Activated T-cell treated with anti-CD3 and anti-CD28 coated beads, Interleukin-2, amount 50 U/mL, for 48 hours (primary cell): Measurements from ENCODE around the gene WDFY4.

Experiments used
- DNase-seq, 2 experiments: peaks; one replicate each; pipeline ENCODE4 v3.0.0-alpha.2; 2020

WDFY4 gene

DNA sequence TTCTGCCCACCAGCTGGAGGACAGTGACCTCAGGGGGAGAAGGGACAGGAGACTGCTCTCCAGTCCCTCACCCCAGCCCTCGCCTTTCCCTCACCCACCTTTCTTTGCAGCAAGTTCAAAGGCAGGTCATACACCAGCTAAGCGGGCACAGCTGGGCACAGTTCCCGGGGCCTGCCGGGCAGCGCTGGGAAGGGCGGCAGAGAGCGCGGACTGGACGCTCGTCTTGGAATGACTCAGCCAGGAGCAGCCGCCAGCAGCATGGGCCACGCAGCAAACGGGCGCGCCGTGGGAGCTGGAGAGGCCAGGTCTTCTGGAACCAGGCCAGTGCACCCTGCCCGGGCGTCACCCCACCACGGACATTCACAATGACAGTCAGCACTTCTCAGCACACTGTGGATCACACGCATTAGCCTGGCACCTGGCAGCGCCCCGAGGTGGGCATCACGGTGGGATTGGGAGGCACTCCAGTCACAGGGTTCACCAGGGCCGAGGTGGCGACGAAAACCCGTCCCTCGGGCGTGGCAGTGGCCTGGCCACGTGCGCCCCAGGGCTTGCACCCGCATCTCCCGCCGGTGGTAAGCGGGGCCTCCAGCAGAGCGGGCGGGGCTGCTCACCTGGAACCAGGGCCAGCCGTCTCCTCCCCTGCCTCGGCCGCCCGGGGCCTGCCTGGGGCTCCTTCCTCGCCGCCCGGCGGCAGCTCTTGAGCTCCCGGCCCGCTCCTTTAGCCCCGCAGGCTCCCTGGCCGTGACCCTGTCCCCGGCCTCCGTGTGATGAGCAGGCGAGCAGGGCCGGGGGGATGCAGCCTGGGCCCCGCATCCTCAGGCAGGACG lies 29.0 kb upstream of the WDFY4 start:
- no peak for DNase-seq

DNA sequence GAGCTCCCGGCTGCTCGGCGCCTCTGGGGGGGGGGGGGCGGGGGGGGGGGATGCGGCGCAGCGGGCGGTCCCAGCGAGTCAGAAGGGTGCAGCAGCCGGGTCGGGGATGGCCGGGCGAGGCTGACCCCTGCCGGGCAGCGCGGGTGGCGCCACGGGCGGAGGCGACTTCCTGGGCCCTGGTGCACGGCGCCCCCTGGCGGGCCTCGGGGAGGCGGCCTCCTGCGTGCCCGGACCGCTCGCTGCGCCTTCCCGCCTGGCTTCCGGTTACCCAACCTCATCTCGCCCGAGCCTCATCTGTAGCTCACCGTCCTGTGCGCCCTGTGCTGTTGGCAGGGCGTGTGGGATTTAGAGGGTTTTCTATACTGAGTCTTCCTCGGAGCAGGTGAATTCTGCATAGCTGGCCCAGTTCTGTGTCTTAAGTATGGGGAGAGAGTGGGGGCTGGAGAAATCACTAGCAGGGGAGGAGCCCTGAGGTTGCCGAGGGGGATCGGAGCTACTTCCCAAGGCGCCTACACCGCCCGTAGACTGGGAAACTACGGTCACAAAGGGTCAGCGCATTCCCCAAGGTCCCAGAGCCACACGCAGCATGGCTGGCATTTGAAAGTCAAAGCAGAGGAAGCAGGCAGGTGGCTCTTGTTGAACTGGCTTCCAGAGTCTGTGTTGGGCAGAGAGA lies 28.3 kb upstream of the WDFY4 start:
- peak; percentile 90 to 95 for DNase-seq

DNA sequence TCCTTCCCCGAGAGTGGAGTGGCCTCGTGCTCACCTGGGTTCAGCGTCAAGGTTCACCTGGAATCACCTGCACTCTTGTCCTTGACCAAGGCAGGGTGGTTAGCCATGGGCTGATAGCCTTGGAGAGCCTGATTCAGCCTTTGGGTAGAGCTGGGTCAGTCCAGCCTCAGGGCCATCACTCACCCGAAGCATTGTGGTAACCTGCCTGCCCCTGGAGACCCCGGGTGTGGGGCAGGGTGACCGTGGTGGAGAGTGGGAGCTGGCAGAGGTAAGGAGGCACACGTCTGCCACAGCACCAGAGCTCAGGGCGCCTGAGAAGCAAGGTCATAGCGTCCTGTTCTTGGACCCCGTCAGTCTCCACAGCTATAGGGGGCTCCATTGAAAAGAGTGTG lies 27.8 kb upstream of the WDFY4 start:
- no peak for DNase-seq

DNA sequence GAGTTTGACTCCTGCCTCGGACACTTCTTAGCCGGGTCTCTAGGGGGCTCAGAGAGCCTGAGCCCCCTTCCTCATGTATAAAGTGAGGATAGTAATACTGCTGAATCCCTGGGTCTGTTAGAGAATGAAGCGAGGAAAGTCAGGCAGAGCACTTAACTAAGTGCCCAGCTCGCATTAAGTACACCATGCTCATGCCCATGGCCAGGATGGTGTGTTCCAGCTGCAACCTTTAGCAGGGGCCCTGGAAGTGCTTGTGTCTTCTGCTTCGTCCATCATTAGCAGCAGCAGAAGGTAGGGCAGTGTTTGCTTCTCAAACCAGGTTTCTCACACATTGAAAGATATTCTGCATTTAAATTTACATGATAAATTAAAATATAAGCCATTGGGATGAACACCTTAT lies 27.3 kb upstream of the WDFY4 start:
- DNase-seq: no peak

DNA sequence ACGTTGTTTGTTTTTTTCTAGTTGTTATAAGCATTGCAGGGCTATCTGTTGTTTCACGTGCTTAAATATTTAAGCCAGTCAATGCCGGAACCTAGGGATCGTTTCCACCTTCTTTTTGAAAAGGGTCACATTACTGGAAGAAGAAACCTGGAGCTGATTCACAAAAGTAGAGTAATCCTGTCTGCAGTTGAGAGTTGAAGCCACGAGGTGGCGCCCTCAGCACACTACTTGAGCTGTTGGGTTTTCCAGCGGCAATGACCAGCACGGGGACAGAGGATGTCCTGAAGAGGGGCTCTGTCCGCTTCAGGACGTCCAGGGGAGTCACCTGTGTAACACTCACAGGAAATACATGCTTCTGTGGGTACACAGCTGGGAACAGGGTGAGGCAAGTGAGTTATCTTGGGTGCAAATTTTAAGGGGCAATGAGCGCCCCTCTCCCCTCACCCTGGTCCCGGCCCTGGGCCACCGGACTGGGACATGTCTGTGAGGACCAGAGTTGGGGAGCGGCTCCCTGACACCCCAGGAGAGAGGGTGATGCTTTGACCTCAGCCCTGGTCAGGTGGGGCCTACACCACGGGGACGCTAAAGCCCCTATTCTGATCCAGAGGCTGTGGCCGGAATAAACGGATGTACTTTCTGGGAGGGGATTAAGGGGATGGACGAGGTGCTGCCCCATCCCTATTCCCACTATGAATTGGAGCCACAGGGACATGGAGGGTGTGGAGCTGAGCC lies 26.3 kb upstream of the WDFY4 start:
- peak; percentile 78 to 80 for DNase-seq

DNA sequence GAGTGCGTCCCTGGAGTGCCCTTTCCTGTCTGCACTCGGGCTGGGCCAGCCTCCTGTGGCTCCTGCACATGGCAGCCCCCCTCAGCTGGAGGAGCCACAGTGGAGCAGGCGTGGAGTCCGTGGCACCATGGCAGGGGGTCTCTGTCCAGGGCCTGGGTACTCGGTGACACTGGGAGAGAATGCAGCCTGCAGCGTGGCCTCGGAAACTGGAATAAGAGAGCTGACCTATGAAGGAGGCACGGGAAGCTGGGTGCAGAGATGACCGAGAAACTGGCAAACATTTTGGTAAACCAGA lies 25.8 kb upstream of the WDFY4 start:
- DNase-seq: no peak

DNA sequence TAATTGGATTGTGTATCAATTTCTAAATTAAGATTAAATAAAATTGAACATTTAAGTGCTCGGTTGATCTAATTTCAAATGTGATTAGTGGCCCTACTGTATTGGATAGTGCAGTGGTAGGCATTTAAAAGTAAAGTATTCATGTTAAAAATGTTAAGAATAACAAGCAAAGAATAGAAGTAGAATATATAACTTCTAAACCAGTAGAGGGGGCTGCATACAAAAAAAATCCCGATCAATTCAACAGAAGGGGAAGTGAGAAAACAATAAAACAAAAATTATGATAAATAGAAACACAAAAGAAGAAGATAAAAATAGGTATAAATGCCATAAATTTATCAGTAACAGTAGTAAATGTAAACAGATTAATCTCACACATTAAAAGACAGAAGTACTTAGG lies 24.9 kb upstream of the WDFY4 start:
- DNase-seq: no peak

DNA sequence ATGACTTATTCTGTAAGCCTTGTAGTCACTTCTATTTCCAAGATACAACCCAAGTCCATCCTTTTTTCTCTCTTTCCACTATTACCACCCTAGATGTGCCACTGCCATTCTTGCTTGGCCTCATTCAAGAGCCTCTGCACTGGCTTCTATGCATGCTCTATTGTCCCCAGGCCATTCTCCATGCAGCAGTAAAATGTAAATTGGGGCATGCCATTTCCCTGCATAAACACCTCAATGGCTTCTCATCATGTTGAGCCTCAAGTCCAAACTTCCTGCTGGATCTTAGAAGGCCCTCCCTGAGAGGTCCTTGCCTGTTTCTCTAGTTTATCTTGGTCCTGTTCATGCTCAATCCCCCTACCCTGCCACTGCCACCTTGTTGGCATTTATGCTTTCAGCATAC lies 23.2 kb upstream of the WDFY4 start:
- DNase-seq: no peak

DNA sequence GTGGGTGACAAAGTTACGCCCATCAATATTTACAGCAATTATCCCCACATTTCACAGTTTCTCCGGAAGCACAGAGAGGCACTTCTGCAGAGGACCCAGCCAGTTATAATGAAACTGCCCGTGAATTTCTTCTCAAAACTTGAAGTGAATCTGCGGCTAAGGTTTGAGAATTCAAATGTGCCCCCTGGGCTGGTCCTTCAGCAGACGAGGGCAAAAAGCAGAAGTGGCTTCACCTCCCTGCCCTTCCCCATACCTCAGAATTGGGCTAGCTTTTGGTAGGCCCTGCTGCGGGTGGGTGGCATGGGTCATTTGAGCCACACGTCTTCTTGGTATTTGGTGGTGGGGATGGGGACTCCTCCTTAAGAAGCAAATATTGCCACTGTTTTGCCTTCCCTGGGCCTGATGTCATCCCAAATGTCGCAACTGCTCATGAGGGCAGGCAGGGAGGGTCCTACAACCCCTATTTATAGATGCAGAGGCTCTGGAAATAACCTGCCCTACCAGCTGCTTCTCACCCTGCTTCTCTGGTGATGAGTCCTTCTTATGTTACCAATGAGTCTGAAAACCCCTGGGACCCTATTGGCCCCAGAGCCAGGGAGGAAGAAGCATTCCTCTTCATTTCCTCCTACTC lies 16.6 kb upstream of the WDFY4 start:
- no peak for DNase-seq

DNA sequence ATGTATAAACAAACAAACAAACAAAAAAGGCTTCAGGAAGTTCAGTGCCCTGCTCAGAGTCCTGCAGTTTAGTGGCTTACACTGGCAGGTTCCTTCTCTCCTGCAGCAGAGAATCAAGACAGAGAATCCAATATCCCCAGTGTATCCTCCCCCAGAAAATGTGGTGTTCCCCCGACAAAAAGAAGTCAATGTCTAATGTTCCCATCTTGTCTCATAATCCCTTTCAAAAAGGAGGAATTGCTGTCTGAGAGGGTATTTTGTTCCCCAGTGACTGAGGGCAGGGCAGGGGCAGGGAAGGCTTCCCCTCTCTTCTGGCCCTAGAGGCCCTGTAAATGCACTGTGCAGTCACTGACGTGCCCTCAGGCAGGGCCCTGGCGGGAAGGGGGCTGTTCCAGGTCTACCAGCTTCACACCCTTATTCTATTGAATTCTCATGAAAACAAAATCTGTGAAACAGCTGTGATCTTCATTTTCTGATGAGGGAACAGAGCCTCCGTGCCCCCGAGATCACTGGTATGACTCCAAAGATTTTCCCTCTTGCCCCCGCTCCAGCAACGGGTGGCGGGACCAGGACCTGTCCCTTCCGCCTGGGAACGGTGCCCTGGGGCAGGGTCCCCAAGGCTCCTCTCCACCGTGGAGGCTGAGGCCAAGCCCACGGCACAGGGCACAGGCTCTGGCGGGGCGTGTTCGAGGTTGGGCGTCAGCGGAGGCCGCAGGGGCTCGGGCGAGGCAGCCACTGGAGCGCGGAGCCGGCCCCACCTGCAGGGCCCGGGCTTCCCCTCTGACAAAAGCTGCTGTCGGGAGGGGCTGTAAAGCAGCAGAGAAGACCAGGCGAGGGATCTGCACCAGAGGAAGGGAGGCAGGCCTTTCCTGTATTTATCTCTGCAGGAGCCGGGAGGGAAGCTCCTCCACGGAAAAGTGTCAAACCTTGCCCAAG lies 13.4 kb upstream of the WDFY4 start:
- DNase-seq: no peak

DNA sequence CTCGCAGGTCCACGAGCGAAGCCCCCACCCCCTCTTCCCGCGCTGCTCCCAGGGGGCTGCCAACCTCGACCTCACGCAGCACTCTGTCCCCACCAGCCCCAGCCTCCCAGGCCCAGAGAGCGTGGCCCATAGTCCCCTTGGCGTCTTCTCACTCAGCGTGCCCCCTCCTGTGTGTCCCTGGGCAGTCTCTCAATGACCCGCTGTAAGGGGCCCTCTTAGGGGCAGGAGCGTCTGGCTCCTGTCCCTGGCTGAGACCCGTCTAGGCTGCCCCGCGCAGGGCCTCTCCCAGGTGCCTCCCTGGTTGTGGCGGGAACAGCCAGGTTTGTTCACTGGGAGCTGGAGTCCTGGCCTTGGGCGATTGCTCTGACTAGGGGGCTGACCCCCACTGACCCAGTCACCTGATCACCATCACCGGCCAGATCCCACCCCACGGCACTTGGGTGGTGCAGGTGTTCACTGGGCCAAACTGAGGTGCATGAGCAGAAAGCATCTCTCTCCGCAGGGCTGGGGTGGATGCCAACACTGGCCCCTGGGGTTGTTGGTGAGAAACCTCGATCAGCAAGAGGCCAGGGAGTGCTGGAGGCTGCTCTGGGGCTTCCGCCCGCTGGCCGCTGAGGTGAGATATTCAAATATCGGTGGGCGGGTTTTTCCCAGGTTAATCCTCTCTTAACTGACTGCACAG lies 12.6 kb upstream of the WDFY4 start:
- DNase-seq: no peak

DNA sequence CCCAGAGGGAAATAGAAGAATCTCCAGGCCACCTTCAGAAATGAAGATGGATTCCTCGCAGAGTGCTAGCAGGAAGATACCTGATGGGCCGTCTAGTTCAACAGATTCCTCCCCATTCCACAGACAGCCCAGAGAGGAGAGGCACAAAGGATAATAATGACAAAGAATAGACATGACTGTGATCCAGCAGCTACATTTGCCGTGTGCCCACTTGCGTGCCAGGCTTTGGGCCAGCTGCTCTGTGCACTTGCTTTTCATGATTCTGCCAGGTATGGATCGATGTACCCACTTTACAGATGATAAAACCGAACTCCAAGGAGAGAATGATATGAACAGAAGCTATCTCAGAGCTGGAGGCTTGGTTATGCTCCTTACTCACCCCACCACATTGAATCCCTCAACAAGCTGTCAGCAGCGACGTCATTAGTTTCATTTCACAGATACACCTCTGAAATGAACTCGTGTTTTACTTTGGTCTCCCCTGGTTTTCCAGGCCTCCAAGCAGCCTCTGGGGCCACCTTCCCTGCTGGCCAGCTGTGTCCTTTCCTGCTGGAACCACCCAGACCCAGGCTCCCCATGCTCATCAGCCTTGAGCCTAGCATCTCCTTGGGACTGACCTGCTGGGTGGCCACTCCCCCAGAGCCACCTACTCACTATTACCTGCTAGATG lies 11.9 kb upstream of the WDFY4 start:
- DNase-seq: no peak

DNA sequence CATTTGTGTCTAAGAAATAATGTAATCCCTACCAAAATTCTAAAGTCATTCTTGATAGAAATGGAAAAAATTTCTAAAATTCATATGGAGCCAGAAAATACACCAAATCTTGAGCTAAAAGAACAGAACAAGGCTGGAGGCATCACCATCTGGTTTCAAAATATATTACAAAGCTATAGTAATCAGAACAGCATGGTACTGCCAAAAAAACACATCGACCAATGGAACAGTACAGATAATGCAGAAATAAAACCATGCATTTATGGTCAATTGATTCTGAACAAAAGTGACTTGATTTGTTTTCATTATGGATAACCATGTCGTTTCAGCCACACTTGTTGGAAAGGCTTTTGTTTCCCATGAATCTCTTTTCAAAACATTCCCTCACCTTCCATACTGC lies 7.0 kb upstream of the WDFY4 start:
- DNase-seq: no peak

DNA sequence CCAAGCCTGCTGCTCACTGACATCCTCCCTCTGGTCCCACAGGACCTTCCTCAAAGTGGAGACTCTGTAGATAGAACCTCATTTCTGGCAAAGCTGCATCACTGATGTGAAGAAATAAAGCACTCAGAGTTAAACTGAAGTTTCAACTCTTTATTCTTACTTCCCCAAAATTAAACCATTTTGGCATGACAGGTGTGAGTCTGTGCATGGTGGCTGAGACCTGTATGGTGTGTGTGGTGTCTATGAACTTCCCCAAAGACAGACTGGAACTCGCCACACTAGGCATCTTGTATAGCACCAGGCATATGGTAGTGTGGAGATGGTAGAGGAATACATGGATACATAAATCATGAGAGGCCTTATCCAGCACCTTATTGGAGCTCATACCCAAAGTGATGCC lies 6.6 kb upstream of the WDFY4 start:
- no peak for DNase-seq

DNA sequence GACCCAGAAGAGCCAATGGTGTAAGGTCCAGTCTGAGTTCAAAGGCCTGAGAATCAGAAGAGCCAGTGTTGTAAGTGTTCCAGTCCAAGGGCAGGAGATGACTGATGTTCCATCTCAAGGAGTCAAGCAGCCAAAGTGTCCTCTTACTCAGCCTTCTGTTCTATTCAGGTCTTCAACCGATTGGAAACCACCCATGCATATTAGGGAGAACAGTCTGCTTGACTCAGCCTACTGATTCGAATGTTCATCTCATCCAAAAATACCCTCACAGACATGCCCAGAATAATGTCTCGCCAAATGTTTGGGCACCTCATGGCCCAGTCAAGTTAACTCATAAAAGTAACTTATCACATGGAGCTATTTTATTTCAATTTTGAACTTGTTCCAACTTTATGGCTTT lies 2.9 kb upstream of the WDFY4 start:
- DNase-seq: no peak

DNA sequence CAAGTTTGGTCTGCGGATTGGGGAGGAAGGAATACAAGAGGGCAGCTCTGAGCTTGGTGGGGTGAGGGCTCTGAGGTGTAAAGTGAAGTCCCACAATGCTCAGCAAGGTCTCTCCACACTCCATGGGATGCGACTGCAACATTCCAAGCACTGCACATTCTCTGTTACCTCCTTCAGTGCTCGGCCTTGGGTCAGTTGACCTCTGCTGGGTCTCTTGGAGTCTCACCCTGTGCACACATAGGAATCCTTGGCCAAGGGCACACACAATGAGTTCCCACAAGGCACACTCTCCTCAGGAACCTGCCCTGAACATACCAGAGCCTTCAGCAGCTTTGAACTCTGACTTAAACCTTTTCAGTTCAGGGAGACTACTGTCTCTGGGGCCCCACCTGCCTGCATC lies 2.4 kb upstream of the WDFY4 start:
- DNase-seq: no peak

DNA sequence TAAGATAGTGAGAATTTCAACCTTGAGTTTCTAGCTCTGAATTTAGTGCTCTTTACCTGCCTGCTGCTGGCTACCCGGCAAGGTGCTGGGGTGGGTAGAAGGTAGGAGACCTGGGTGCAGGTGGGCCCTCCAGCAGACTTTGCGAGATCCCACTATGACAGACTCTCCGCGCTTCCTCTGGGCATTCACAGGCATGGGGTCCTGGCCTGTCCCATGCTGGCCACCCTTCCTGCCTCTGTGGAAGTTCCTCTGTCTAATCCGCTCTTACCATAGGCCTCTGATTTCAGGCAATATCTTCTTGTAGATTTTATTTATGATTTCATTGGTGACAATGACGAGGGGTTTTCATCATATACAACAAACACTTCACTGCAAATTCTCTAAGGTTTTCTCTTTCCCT lies 1.2 kb upstream of the WDFY4 start:
- DNase-seq: no peak

DNA sequence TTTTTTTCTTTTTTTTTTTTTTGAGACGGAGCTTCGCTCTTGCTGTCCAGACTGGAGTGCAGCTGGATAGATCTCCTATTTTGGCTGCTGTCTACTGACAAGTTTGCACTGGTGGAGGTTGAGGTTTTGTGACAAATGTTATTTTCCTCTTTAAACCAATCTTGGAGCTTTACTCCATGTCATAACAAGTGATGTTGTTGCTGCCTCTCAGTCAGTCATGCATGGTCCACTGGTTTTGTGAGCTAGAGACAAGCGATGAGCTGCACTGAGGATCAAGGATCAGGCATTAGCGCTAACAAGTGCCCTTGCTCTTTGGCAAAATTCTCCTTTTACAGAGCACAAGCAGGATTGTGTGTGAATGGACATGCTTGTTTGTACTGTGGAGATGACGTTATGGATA lies 805 bp upstream of the WDFY4 start:
- no peak for DNase-seq

DNA sequence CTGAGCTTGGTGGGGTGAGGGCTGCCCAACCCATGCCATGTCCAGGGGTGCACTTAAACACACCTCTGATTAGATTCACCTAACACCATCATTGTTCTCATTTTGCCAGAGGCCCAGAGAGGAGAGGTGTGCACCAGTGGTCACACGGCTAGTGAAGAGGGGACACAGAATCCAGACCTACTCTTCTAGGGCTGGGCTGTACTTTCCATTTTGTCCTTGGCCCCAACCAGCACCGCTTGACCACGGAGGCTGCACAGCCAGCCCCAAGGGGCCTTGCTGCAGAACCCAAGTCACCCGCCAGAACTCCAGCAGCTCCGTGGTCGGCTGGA lies 246 bp upstream of the WDFY4 start:
- no peak for DNase-seq

DNA sequence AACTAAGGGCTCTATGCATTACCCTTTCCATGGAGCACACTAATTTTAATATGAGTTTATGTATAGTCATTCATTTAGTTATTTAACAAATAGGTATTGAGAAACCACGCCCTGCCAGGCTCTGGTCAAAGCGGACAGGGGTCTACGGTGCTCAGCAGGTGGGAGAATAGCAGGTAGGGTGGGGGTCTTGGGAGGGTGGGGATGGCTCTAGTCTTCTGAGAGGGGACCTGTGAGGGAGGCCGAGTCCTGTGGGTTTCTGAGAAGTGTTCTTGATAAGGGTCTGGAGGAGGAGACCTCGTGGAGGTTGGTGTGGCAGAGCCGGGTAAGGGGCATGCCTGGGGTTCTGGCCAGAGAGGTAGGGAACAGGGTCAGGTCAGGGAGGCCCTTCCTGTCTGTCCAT lies 1.1 kb downstream of the WDFY4 start:
- DNase-seq: no peak

DNA sequence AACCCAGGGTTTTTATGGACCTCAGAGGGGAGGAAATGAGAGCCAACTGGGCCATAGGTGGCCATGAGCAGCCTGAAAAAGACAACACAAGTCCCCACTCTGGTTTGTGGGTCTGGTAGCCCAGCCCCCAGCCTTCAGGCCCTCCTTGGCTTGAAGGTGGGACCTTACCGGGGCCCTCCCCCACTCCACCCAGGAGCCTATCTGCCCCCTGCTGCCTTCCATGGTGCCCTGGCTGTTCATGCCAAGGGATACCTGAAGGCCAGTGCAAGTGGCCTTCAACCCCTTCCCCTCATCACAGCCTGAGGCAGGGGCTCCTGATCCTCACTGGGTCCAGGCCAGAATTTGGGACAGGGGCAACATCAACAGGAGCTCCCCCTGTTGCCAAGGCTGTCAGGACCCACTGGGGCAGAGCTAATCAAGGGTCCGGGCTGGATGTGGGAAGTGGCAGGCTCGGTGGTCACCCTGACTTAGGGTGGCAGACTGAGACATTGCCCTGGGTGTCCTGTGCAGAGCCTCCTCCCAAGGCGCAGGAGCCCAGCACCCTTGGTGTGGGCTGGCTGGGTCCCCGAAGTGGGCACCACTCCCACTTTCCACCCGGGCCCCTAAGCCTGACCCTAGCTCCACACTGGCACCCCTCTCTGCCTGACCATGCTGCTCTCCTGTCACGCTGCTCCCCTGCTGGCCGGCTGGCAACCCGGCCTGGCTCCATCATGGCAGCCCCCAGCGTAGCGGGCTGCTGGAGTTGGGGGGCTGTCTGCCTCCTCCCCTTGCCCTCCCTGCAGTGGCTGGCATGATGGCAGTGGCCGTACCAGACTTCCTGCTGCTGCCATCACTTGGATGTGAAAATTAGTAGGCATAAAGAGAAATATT lies 6.4 kb downstream of the WDFY4 start:
- no peak for DNase-seq
